ENCODE measurements around the gene TSPAN9. TPM values are rescaled to one million over a fixed set of nuclear protein-coding genes. Genes with fewer than 3 reads are reported as not detected.

The TSPAN9 gene
- polyA plus RNA-seq, 2 of the 4 experiments (the other 2 are of a cell fraction) = 12.4 to 16.1 TPM

DNA sequence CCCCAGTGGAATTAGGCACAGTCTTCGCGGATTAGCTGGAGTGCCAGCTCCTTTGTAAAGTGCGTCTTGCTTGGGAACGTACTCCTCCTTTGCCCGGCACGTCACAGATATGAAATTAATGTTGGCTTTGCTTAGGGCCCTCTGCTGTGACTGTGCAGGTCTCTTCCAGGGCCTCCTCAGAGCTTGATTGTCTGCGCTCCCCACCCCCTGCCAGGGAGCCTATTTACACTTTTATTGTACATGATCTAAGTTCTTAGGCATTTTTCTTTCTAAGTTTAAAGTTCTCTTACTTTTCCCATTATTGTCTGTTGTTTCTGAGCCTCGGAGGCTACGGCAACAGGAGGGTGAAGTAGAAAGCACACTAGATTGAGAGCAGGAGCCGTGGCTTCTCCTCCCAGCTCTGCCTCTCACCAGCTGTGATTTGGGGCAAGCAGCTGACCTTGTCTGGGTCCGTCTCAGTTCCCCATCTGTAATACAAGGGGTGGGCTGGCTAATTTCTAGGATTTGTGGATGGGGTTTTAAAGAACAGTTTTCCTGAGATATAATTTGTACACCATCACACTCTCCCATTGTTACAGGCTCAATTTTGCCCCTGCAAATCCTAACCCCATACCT is 81.8 kb downstream of the TSPAN9 start:
- Histone ChIP-seq H3K4me2 (no peak overlapping the region), H3K9me3 (no peaks in the 10 kb centered on the region), H3K4me1 (no peaks in the 10 kb centered on the region), H3K4me3 (no peak overlapping the region), H3K27ac (no peak overlapping the region)
- CTCF ChIA-PET = interaction anchor here (1.0 to 15.1 kb wide), 4 partner anchors 14 to 116 kb away, joined by 3 to 125 read pairs (median 3); no protein-coding TSS in a partner anchor
- FAIRE-seq (no peak), ATAC-seq (no peak), DNase-seq (ENCODE audit: low read depth in 1 of 2, low spot score in 1 of 2) (no peak)
- POLR2A ChIA-PET = interaction anchor here (0.7 kb wide), 1 partner anchor 138 kb away, joined by 3 read pairs; no protein-coding TSS in a partner anchor
- 81% methylated on average over 11 of the region's 11 CpGs for WGBS (ENCODE audit: missing lambda C conversion rate)
- TF ChIP-seq ESRRA (IDR thresholded peaks at IDR 0.05; ENCODE audit: borderline replicate concordance, low read length) (no peak), ZSCAN20 (CRISPR knock-in tag; IDR thresholded peaks at IDR 0.05) (no peak), CBX8 (IDR thresholded peaks at IDR 0.05) (no peak)

DNA sequence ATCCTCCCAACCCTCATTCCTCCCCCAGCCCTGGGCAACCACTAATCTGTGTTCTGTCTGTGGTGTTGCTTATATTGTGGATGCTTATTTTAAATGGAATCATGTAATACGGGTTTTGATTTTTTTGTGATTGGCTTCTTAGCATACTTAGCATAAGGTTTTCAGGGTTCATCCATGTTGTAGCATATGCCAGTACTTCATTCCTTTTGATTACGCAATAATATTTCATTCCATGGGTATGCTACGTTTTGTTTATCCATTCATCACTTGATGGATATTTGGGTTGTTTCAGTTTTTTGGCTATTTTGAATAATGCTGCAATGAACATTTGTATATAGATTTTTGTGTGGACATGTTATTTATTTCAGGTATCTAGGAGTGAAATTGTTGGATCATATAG is 82.9 kb downstream of the TSPAN9 start:
- POLR2A ChIA-PET = no interaction called here
- FAIRE-seq = no peak
- 80% methylated on average over 3 of the region's 3 CpGs for WGBS (ENCODE audit: missing lambda C conversion rate)
- no peak for DNase-seq (ENCODE audit: low read depth in 1 of 2, low spot score in 1 of 2)
- no peak for ATAC-seq
- no peak overlapping the region for H3K27ac ChIP-seq
- no peak overlapping the region for H3K4me3 ChIP-seq
- TF ChIP-seq ZC3H11A (IDR thresholded peaks at IDR 0.05) (no peak), CEBPB (IDR thresholded peaks at IDR 0.05) (peak; percentile 84 to 92; a peak in 3 of 4 replicates)
- H3K4me2 ChIP-seq = no peak overlapping the region
- H3K4me1 ChIP-seq = no peaks in the 10 kb centered on the region
- no peaks in the 10 kb centered on the region for H3K9me3 ChIP-seq
- CTCF ChIA-PET = interaction anchor here (1.3 kb wide), 1 partner anchor 20 kb away, joined by 3 read pairs; no protein-coding TSS in a partner anchor

DNA sequence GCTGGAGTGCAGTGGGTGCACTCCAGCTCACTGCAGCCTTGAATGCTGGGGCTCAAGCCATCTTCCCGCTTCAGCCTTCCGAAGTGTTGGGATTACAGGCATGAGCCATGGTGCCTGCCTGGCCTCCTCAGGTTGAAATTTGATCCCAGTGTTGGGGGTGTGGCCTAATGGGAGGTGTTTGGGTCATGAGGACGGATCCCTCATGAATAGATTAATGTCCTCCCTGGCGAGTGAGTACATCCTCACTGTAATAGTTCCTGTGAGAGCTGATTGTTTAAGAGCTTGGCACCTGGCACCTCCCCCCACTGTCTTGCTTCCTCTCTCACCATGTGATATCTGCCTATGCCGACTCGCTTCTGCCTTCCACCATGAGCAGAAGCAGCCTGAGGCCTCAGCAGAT is 84.7 kb downstream of the TSPAN9 start:
- H3K4me1 ChIP-seq = no peaks in the 10 kb centered on the region
- ChIA-PET CTCF (interaction anchor here (1.5 to 8.5 kb wide), 5 partner anchors 9 to 113 kb away, joined by 3 to 53 read pairs (median 27); no protein-coding TSS in a partner anchor), POLR2A (no interaction called here)
- no peak for TF ChIP-seq EP300 (IDR thresholded peaks at IDR 0.05)
- TF ChIP-seq FOSB (CRISPR knock-in tag; IDR thresholded peaks at IDR 0.05) = no peak
- no peak for DNase-seq (ENCODE audit: low read depth in 1 of 2, low spot score in 1 of 2)
- H3K4me3 ChIP-seq = no peak overlapping the region
- no peaks in the 10 kb centered on the region for H3K9me3 ChIP-seq
- no peak for FAIRE-seq
- WGBS (ENCODE audit: missing lambda C conversion rate) = 80% methylated on average over 5 of the region's 6 CpGs
- no peak for ATAC-seq
- no peak overlapping the region for H3K27ac ChIP-seq
- H3K4me2 ChIP-seq = no peak overlapping the region

DNA sequence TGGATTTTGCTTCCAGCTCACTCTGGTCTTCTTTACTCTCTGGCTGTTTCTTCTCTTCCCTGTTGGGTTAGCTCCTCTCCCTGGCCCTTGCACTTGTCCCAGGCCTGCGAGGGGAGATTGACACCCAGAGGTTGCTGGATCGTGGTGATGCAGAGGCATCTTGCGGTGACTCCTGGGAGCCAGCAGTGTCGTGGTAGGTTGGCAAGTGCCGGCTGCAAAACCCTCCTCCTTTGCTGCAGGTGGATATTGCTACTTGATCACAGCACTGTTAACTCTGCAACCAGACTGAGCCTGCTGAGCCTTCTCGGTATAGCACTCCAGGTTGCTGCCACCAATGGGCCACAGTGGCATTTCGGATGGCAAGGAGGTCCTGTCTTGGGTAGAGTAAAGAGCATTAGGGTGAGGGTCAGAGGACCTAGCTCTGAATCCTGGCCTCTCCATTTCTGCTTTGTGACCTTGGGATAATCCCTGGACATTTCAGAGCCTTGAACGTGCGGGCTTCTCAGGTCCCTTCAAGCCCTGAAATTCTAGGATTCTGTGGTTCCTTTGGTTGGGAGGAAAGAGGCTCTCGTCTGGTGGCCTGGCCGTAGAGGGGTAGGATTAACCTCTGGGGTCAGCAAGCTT is 87.4 kb downstream of the TSPAN9 start:
- TF ChIP-seq ESRRA (IDR thresholded peaks at IDR 0.05; ENCODE audit: borderline replicate concordance, low read length) (no peak), CBX8 (IDR thresholded peaks at IDR 0.05) (no peak), HOXB13 (CRISPR knock-in tag; IDR thresholded peaks at IDR 0.05; ENCODE audit: low read depth) (no peak), FOXS1 (CRISPR knock-in tag; IDR thresholded peaks at IDR 0.05) (no peak), ZFP36 (IDR thresholded peaks at IDR 0.05; ENCODE audit: borderline replicate concordance, partially characterized antibody) (no peak), RAD21 (conservative IDR thresholded peaks at IDR 0.05 in 1 of 2, IDR thresholded peaks at IDR 0.05 in 1 of 2) (no peak), CBX2 (IDR thresholded peaks at IDR 0.05; ENCODE audit: borderline replicate concordance, low read depth) (no peak), ZNF302 (CRISPR knock-in tag; IDR thresholded peaks at IDR 0.05) (no peak), CHD4 (IDR thresholded peaks at IDR 0.05; ENCODE audit: borderline replicate concordance) (no peak), SREBF2 (IDR thresholded peaks at IDR 0.05) (no peak), SMC3 (IDR thresholded peaks at IDR 0.05) (no peak), HOXB5 (CRISPR knock-in tag; IDR thresholded peaks at IDR 0.05) (no peak), EP300 (IDR thresholded peaks at IDR 0.05) (no peak), RARB (CRISPR knock-in tag; IDR thresholded peaks at IDR 0.05) (no peak), NR3C1 (IDR thresholded peaks at IDR 0.05) (no peak), HEYL (CRISPR knock-in tag; IDR thresholded peaks at IDR 0.05) (no peak), FOSL2 (IDR thresholded peaks at IDR 0.05) (no peak), FOSL2 (CRISPR knock-in tag; IDR thresholded peaks at IDR 0.05) (no peak)
- TF ChIP-seq, protein P1, sequence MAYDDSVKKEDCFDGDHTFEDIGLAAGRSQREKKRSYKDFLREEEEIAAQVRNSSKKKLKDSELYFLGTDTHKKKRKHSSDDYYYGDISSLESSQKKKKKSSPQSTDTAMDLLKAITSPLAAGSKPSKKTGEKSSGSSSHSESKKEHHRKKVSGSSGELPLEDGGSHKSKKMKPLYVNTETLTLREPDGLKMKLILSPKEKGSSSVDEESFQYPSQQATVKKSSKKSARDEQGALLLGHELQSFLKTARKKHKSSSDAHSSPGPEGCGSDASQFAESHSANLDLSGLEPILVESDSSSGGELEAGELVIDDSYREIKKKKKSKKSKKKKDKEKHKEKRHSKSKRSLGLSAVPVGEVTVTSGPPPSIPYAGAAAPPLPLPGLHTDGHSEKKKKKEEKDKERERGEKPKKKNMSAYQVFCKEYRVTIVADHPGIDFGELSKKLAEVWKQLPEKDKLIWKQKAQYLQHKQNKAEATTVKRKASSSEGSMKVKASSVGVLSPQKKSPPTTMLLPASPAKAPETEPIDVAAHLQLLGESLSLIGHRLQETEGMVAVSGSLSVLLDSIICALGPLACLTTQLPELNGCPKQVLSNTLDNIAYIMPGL (CRISPR knock-in tag; IDR thresholded peaks at IDR 0.05; ENCODE audit: borderline replicate concordance) = no peak
- TF ChIP-seq, protein P2, sequence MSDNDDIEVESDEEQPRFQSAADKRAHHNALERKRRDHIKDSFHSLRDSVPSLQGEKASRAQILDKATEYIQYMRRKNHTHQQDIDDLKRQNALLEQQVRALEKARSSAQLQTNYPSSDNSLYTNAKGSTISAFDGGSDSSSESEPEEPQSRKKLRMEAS (IDR thresholded peaks at IDR 0.05) = no peak
- TF ChIP-seq, protein P3, sequence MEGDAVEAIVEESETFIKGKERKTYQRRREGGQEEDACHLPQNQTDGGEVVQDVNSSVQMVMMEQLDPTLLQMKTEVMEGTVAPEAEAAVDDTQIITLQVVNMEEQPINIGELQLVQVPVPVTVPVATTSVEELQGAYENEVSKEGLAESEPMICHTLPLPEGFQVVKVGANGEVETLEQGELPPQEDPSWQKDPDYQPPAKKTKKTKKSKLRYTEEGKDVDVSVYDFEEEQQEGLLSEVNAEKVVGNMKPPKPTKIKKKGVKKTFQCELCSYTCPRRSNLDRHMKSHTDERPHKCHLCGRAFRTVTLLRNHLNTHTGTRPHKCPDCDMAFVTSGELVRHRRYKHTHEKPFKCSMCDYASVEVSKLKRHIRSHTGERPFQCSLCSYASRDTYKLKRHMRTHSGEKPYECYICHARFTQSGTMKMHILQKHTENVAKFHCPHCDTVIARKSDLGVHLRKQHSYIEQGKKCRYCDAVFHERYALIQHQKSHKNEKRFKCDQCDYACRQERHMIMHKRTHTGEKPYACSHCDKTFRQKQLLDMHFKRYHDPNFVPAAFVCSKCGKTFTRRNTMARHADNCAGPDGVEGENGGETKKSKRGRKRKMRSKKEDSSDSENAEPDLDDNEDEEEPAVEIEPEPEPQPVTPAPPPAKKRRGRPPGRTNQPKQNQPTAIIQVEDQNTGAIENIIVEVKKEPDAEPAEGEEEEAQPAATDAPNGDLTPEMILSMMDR (IDR thresholded peaks at IDR 0.05) = no peak
- FAIRE-seq (no peak), ATAC-seq (no peak), DNase-seq (ENCODE audit: low read depth in 1 of 2, low spot score in 1 of 2) (no peak)
- H3K9me3 ChIP-seq = no peaks in the 10 kb centered on the region
- H3K4me3 ChIP-seq = no peak overlapping the region
- no peak overlapping the region; a peak in 2 of 6 replicates for H3K27ac ChIP-seq
- H3K4me1 ChIP-seq = peaks cover 18% of the 10 kb centered on the region
- ChIA-PET POLR2A (no interaction called here), CTCF (interaction anchor here (0.7 to 8.5 kb wide), 9 partner anchors 9 to 111 kb away, joined by 3 to 53 read pairs (median 5); no protein-coding TSS in a partner anchor)
- WGBS (ENCODE audit: missing lambda C conversion rate) = 90% methylated on average over 9 of the region's 11 CpGs
- no peak overlapping the region for H3K4me2 ChIP-seq
